Gastrocnemius medialis (tissue), 4 donors: ENCODE results near the gene LGALS9. TPM values are rescaled to one million over a fixed set of nuclear protein-coding genes. Genes with fewer than 3 reads are reported as not detected.

Source experiments
- ATAC-seq, 2 donors: fragments of 150-250 bp; one replicate each; pipeline ENCODE4 v1.9.1; 2016
- DNase-seq, 2 donors: peaks; one replicate each; pipeline ENCODE4 v3.0.0-alpha.2; 2019
- H3K27ac ChIP-seq, 4 donors: fragments of 200-600 bp; sonication (generic); 1 replicate in 1 of 4; 2 replicates in 3 of 4; pipeline ENCODE4 v1.5.1; 2016 to 2018; ENCODE audit warnings: mild to moderate bottlenecking in 2 of 4, moderate library complexity in 1 of 4
- H3K27me3 ChIP-seq, 3 donors: fragments of 200-600 bp; sonication (generic) in 2 of 3; 1 replicate in 1 of 3; 2 replicates in 2 of 3; pipeline versions ENCODE4 v1.5.1 to v1.6.0; 2016 to 2019; ENCODE audit warnings: mild to moderate bottlenecking in 1 of 3, moderate library complexity in 1 of 3
- H3K36me3 ChIP-seq, 2 donors: fragments of 200-600 bp; sonication (generic) in 1 of 2; one replicate each; pipeline ENCODE4 v1.5.1; 2017 to 2018
- H3K4me1 ChIP-seq, 2 donors: fragments of 200-600 bp; sonication (generic) in 1 of 2; one replicate each; pipeline ENCODE4 v1.5.1; 2016 to 2017; ENCODE audit warnings: mild to moderate bottlenecking in 2 of 2
- H3K4me3 ChIP-seq, 4 donors: fragments of 200-600 bp; sonication (generic) in 3 of 4; 1 replicate in 1 of 4; 2 replicates in 3 of 4; pipeline ENCODE4 v1.5.1; 2016 to 2019; ENCODE audit warnings: mild to moderate bottlenecking in 2 of 4
- H3K9me3 ChIP-seq, 3 donors: fragments of 200-600 bp; sonication (generic) in 2 of 3; 1 replicate in 1 of 3; 2 replicates in 2 of 3; pipeline ENCODE4 v1.5.1; 2016 to 2019
- CTCF ChIP-seq, 5 experiments: fragments of 450-650 bp in 3 of 5; fragments of 200-600 bp in 2 of 5; sonication (generic) in 2 of 5; IDR thresholded peaks in 4 of 5; conservative IDR thresholded peaks in 1 of 5; 1 replicate in 4 of 5; 2 replicates in 1 of 5; pipeline ENCODE4 v1.5.1; 2016 to 2019; ENCODE audit warnings: antibody characterized with exemption in 5 of 5, mild to moderate bottlenecking in 3 of 5, moderate library complexity in 3 of 5
- POLR2A ChIP-seq, 2 donors: fragments of 450-650 bp; IDR thresholded peaks; one replicate each; pipeline ENCODE4 v1.6.1; 2017; ENCODE audit warnings: antibody characterized with exemption in 2 of 2, mild to moderate bottlenecking in 2 of 2, moderate library complexity in 2 of 2
- in situ Hi-C, 4 donors: fragments of 200-750 bp; cut with MboI; loops; one replicate each; pipeline versions ENCODE4 v1.15.0 to v1.8.0; 2017; ENCODE audit warnings: low sequenced_read_pairs in 4 of 4
- intact Hi-C: fragments of 100-400 bp; cut with DNase I; formaldehyde crosslinking; loops from one replicate; pipeline ENCODE4 v1.15.1; 2023; ENCODE audit warnings: low total_unique reads
- total RNA-seq, 4 donors: library from RNA; depleted of rRNA; stranded (reverse); fragments of >200 nt; gene quantifications; one replicate each; pipeline versions ENCODE4 v1.1.0 to v1.2.3, GENCODE V29; 2016

Gene LGALS9
- total RNA-seq, 4 donors from 2014 or later: 2.4 to 20.3 (median 6.1) TPM

- H3K36me3 ChIP-seq: peaks cover 0 to 72% of the 10 kb centered on the region in 2 donors
- no peak overlapping the region for H3K4me3 ChIP-seq
- peak in 2 of 5 experiments; percentile 13 to 33 for TF ChIP-seq CTCF (IDR thresholded peaks at IDR 0.05 in 4 of 5, conservative IDR thresholded peaks at IDR 0.05 in 1 of 5)
- no peak for TF ChIP-seq POLR2A (IDR thresholded peaks at IDR 0.05)
- H3K9me3 ChIP-seq: no peaks in the 10 kb centered on the region
- ATAC-seq: peak; percentile 53 to 58
- peak overlapping the region; percentile 59 to 73 (median 64) for H3K27ac ChIP-seq
- H3K4me1 ChIP-seq: peaks cover 11 to 39% of the 10 kb centered on the region in 2 donors
- in situ Hi-C loops: loop anchor here in 3 of 4 donors (10.0 to 25.0 kb wide), 5 partner anchors 99 to 359 kb away; partner anchors contain the start of gene KSR1 (in 1 of the 3)
- DNase-seq: peak in 1 of 2 donors; percentile 50
- intact Hi-C loops: no loop called here
- no peaks in the 10 kb centered on the region for H3K27me3 ChIP-seq
Measured at GRCh38 chr17:27593232-27593856, 37.6 kb upstream of the LGALS9 start.

GRCh38 chr17:27593857-27594255, 37.1 kb upstream of the LGALS9 start:
- TF ChIP-seq CTCF (IDR thresholded peaks at IDR 0.05 in 4 of 5, conservative IDR thresholded peaks at IDR 0.05 in 1 of 5) (peak in 1 of 5 experiments; percentile 6), POLR2A (IDR thresholded peaks at IDR 0.05) (no peak)
- Histone ChIP-seq H3K4me1 (peaks cover 11 to 39% of the 10 kb centered on the region in 2 donors), H3K27ac (peak overlapping the region; percentile 59 to 73 (median 64)), H3K36me3 (peaks cover 0 to 67% of the 10 kb centered on the region in 2 donors), H3K4me3 (no peak overlapping the region), H3K27me3 (no peaks in the 10 kb centered on the region), H3K9me3 (no peaks in the 10 kb centered on the region)
- intact Hi-C loops: no loop called here
- ATAC-seq (peak; percentile 76 to 83), DNase-seq (peak in 1 of 2 donors; percentile 68)
- in situ Hi-C loops: loop anchor here in 3 of 4 donors (10.0 to 25.0 kb wide), 5 partner anchors 99 to 359 kb away; partner anchors contain the start of gene KSR1 (in 1 of the 3)

- TF ChIP-seq CTCF (IDR thresholded peaks at IDR 0.05 in 4 of 5, conservative IDR thresholded peaks at IDR 0.05 in 1 of 5) (no peak), POLR2A (IDR thresholded peaks at IDR 0.05) (no peak)
- no peak for ATAC-seq
- Histone ChIP-seq H3K4me1 (peaks cover 11 to 39% of the 10 kb centered on the region in 2 donors), H3K9me3 (no peaks in the 10 kb centered on the region), H3K27me3 (no peaks in the 10 kb centered on the region), H3K36me3 (peaks cover 0 to 57% of the 10 kb centered on the region in 2 donors), H3K4me3 (no peak overlapping the region), H3K27ac (peak overlapping the region in 2 of 4 donors; percentile 68 to 73)
- intact Hi-C loops (no loop called here), in situ Hi-C loops (loop anchor here (5.0 to 25.0 kb wide), 9 partner anchors 48 to 363 kb away; partner anchors contain the start of gene KSR1 (in 1 of the 4))
- no peak for DNase-seq
Measured at GRCh38 chr17:27595208-27595607, 35.8 kb upstream of the LGALS9 start.

- peak overlapping the region in 2 of 4 donors; percentile 0 to 33 for H3K27ac ChIP-seq
- ATAC-seq (no peak), DNase-seq (no peak)
- H3K27me3 ChIP-seq: no peaks in the 10 kb centered on the region
- peaks cover 0 to 65% of the 10 kb centered on the region in 2 donors for H3K36me3 ChIP-seq
- H3K4me3 ChIP-seq: no peak overlapping the region
- peaks cover 11 to 32% of the 10 kb centered on the region in 2 donors for H3K4me1 ChIP-seq
- H3K9me3 ChIP-seq: no peaks in the 10 kb centered on the region
- no peak for TF ChIP-seq POLR2A (IDR thresholded peaks at IDR 0.05)
- TF ChIP-seq CTCF (IDR thresholded peaks at IDR 0.05 in 4 of 5, conservative IDR thresholded peaks at IDR 0.05 in 1 of 5): no peak
- in situ Hi-C loops: loop anchor here (5.0 to 25.0 kb wide), 9 partner anchors 49 to 364 kb away; partner anchors contain the start of gene KSR1 (in 1 of the 4)
- intact Hi-C loops: no loop called here
Measured at GRCh38 chr17:27596096-27596495, 34.9 kb upstream of the LGALS9 start.
